Fibroblast of lung (primary cell): ENCODE measurements around the gene PDE4B. TPM values are rescaled to one million over a fixed set of nuclear protein-coding genes. Genes with fewer than 3 reads are reported as not detected.

ENCODE experiments used
- DNase-seq, 2 donors: peaks; one replicate each; pipeline versions ENCODE4 v3.0.0 to v3.0.0-alpha.2; 2010; ENCODE audit warnings: low read depth in 2 of 2
- H2AFZ ChIP-seq: 2 replicates; pipeline ENCODE4 v1.5.1; 2012; ENCODE audit warnings: low read length, control low read depth, inconsistent platforms
- H3K27ac ChIP-seq: 2 replicates; pipeline ENCODE4 v1.5.1; 2011; ENCODE audit warnings: low read length, control low read depth; ENCODE audit not compliant: insufficient read depth
- H3K27me3 ChIP-seq: 2 replicates; pipeline ENCODE4 v1.5.1; 2011; ENCODE audit warnings: mild to moderate bottlenecking, low read length; ENCODE audit not compliant: control insufficient read depth, insufficient read depth
- H3K36me3 ChIP-seq: 2 replicates; pipeline ENCODE4 v1.5.1; 2011; ENCODE audit warnings: low read length; ENCODE audit not compliant: control insufficient read depth, insufficient read depth
- H3K4me1 ChIP-seq: 2 replicates; pipeline ENCODE4 v1.5.1; 2011; ENCODE audit warnings: low read length; ENCODE audit not compliant: control insufficient read depth, insufficient read depth; ENCODE audit errors: extremely low read depth
- H3K4me2 ChIP-seq: 2 replicates; pipeline ENCODE4 v1.5.1; 2011; ENCODE audit warnings: low read length, control low read depth; ENCODE audit not compliant: insufficient read depth; ENCODE audit errors: extremely low read depth
- H3K4me3 ChIP-seq, 4 experiments: fragments of 200-600 bp in 1 of 4; sonication (generic) in 1 of 4; replicated peaks in 1 of 4; 2 replicates each; pipeline ENCODE4 v1.5.1; 2011 to 2016; ENCODE audit warnings: low read length in 4 of 4, low read depth in 3 of 4, mild to moderate bottlenecking in 3 of 4, control low read depth in 2 of 4, inconsistent platforms in 1 of 4, mixed read lengths in 1 of 4; ENCODE audit not compliant: insufficient read depth in 1 of 4; ENCODE audit errors: control extremely low read depth in 1 of 4
- H3K79me2 ChIP-seq: 2 replicates; pipeline ENCODE4 v1.5.1; 2012; ENCODE audit warnings: mild to moderate bottlenecking, low read length, inconsistent platforms; ENCODE audit not compliant: control insufficient read depth, insufficient read depth
- H3K9ac ChIP-seq: 2 replicates; pipeline ENCODE4 v1.5.1; 2011; ENCODE audit warnings: mild to moderate bottlenecking, low read length, control low read depth; ENCODE audit not compliant: insufficient read depth
- H3K9me3 ChIP-seq: 2 replicates; pipeline ENCODE4 v1.5.1; 2012; ENCODE audit warnings: low read depth, low read length; ENCODE audit not compliant: control insufficient read depth, insufficient read depth
- H4K20me1 ChIP-seq: 2 replicates; pipeline ENCODE4 v1.5.1; 2011; ENCODE audit warnings: low read length; ENCODE audit not compliant: control insufficient read depth, insufficient read depth; ENCODE audit errors: extremely low read depth
- CTCF ChIP-seq, 2 donors: IDR thresholded peaks in 1 of 2; conservative IDR thresholded peaks in 1 of 2; 1 replicate in 1 of 2; 2 replicates in 1 of 2; pipeline ENCODE4 v1.5.1; 2011 to 2012; ENCODE audit warnings: low read length in 2 of 2, control low read depth in 1 of 2, inconsistent platforms in 1 of 2, low read depth in 1 of 2, mild to moderate bottlenecking in 1 of 2
- EZH2 ChIP-seq: IDR thresholded peaks from 2 replicates; pipeline ENCODE4 v1.5.1; 2012; ENCODE audit warnings: low read length, control low read depth, mild to moderate bottlenecking; ENCODE audit errors: missing control alignments
- polyA plus RNA-seq, 2 donors: library from polyadenylated mRNA; depleted of rRNA in 1 of 2; stranded (reverse) in 1 of 2; unstranded in 1 of 2; fragments of >200 nt; gene quantifications; 2 replicates each; pipeline ENCODE4 v1.2.1, GENCODE V29; 2011 to 2012; ENCODE audit warnings: missing spikeins in 1 of 2
- total RNA-seq: library from RNA; depleted of rRNA; stranded (reverse); fragments of >200 nt; gene quantifications from 2 replicates; pipeline ENCODE4 v1.2.1, GENCODE V29; 2014

The PDE4B gene
- total and polyA plus RNA-seq, 2 donors (not counting 1 experiment from before 2014, with no cell fraction given): 3.7 to 19.8 TPM

DNA sequence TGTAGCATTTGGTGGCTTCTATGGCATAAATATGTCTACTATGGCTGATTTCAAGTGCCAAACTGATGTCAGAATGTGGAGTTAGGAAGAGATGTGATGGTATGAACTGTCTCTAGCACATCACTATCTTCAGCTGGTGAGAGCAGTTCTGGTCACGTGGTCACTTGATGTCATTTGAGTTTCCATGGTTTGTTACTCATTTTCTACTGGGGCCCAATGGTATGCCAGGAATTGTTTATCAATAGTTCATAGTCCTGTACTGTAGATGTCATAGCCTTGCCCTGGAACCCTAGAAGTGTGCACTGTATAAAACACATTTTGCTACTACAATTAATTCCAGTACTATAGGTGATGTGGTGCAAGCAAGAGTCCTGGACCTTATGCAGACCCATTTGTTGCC lies 153.7 kb downstream of the PDE4B start:
- Histone ChIP-seq H3K4me1 (no peaks in the 10 kb centered on the region), H3K27me3 (no peaks in the 10 kb centered on the region), H3K36me3 (no peaks in the 10 kb centered on the region), H3K4me3 (no peak overlapping the region), H2AFZ (no peak overlapping the region), H3K27ac (no peak overlapping the region), H3K79me2 (no peaks in the 10 kb centered on the region), H3K9ac (no peak overlapping the region), H4K20me1 (no peaks in the 10 kb centered on the region), H3K9me3 (no peaks in the 10 kb centered on the region), H3K4me2 (no peak overlapping the region)
- no peak for DNase-seq
- TF ChIP-seq EZH2 (no peak), CTCF (conservative IDR thresholded peaks at IDR 0.05 in 1 of 2, IDR thresholded peaks at IDR 0.05 in 1 of 2; ENCODE audit: low read depth in 1 of 2, low read length in 2 of 2) (no peak)

- DNase-seq: no peak
- Histone ChIP-seq H3K36me3 (no peaks in the 10 kb centered on the region), H3K9ac (no peak overlapping the region), H3K27me3 (no peaks in the 10 kb centered on the region), H3K4me2 (no peak overlapping the region), H3K4me3 (no peak overlapping the region), H3K4me1 (no peaks in the 10 kb centered on the region), H4K20me1 (no peaks in the 10 kb centered on the region), H3K9me3 (no peaks in the 10 kb centered on the region), H3K27ac (no peak overlapping the region), H2AFZ (no peak overlapping the region), H3K79me2 (no peaks in the 10 kb centered on the region)
- no peak for TF ChIP-seq EZH2
- no peak for TF ChIP-seq CTCF (conservative IDR thresholded peaks at IDR 0.05 in 1 of 2, IDR thresholded peaks at IDR 0.05 in 1 of 2; ENCODE audit: low read depth in 1 of 2, low read length in 2 of 2)
These were observed 154.3 kb downstream of the PDE4B start for GRCh38 chr1:65946960-65947359.

GRCh38 chr1:65948609-65949229 lies 156.0 kb downstream of the PDE4B start:
- Histone ChIP-seq H3K27ac (no peak overlapping the region), H3K4me2 (no peak overlapping the region), H3K4me3 (no peak overlapping the region), H3K4me1 (peaks cover 2% of the 10 kb centered on the region), H3K9me3 (no peaks in the 10 kb centered on the region), H3K9ac (no peak overlapping the region), H4K20me1 (no peaks in the 10 kb centered on the region), H3K36me3 (no peaks in the 10 kb centered on the region), H3K79me2 (no peaks in the 10 kb centered on the region), H2AFZ (no peak overlapping the region), H3K27me3 (no peaks in the 10 kb centered on the region)
- peak; percentile 36 to 97 for DNase-seq
- peak; percentile 35 to 56 for TF ChIP-seq CTCF (conservative IDR thresholded peaks at IDR 0.05 in 1 of 2, IDR thresholded peaks at IDR 0.05 in 1 of 2; ENCODE audit: low read depth in 1 of 2, low read length in 2 of 2)
- no peak for TF ChIP-seq EZH2
